HepG2 (cell line): ENCODE data around the gene NFATC2. TPM values are rescaled to one million over a fixed set of nuclear protein-coding genes. Genes with fewer than 3 reads are reported as not detected.

Source experiments
- ATAC-seq: fragments of 200-7000 bp; cut with Tn5 transposase; 3 replicates; pipeline ENCODE4 v1.9.1; 2020; ENCODE audit warnings: mild to moderate bottlenecking, moderate library complexity
- BruUV-seq: library from RNA; stranded (reverse); fragments of 400-500 nt; replicated peaks from 2 replicates; lab custom pipeline; 2021; lab: Mats Ljungman, UMichigan
- CTCF ChIA-PET: fragments of 300-600 bp; formaldehyde crosslinking; extraction: SDS; loops from one replicate; lab custom pipeline; 2021; ENCODE audit warnings: low total read pairs, inconsistent platforms, low intra/inter-chr PET ratio; lab: Yijun Ruan, JAX
- POLR2A ChIA-PET: fragments of 350-600 bp; sonication (Branson Sonifier 250); formaldehyde crosslinking; loops from one replicate; lab custom pipeline; 2020; ENCODE audit warnings: antibody characterized with exemption, inconsistent platforms; lab: Yijun Ruan, JAX
- DNase-seq: peaks from one replicate; pipeline ENCODE4 v3.0.0-alpha.2; 2015; ENCODE audit warnings: low spot score
- FAIRE-seq: peaks from 3 replicates; lab custom pipeline; 2011; peaks lifted over from hg19 to GRCh38; lab: Jason Lieb, UNC
- H2AFZ ChIP-seq: one replicate; pipeline ENCODE4 v1.6.1; 2011; ENCODE audit warnings: low read length, inconsistent platforms
- H3K27ac ChIP-seq: fragments of 300-600 bp; 3 replicates; pipeline ENCODE4 v1.8.0; 2011; ENCODE audit warnings: mixed run types, mild to moderate bottlenecking, mixed read lengths, low read length, inconsistent platforms; ENCODE audit not compliant: insufficient read depth; ENCODE audit errors: extremely low read length
- H3K27me3 ChIP-seq, 2 experiments: fragments of 200-600 bp in 1 of 2; 2 replicates in 1 of 2; 3 replicates in 1 of 2; pipeline versions ENCODE4 v1.6.0 to v1.8.0; 2011; ENCODE audit warnings: low read length in 2 of 2, mild to moderate bottlenecking in 2 of 2, moderate library complexity in 2 of 2, inconsistent platforms in 1 of 2; ENCODE audit not compliant: insufficient read depth in 2 of 2, control insufficient read depth in 1 of 2
- H3K36me3 ChIP-seq, 2 experiments: fragments of 200-600 bp in 1 of 2; replicated peaks in 1 of 2; 2 replicates in 1 of 2; 3 replicates in 1 of 2; pipeline versions ENCODE4 v1.5.1 to v1.8.0; 2011; ENCODE audit warnings: low read length in 2 of 2, inconsistent platforms in 1 of 2; ENCODE audit not compliant: insufficient read depth in 2 of 2, control insufficient read depth in 1 of 2
- H3K4me1 ChIP-seq: 2 replicates; pipeline ENCODE4 v1.5.1; 2012; ENCODE audit warnings: low read length, inconsistent platforms; ENCODE audit not compliant: insufficient read depth
- H3K4me2 ChIP-seq: 2 replicates; pipeline ENCODE4 v1.6.0; 2011; ENCODE audit warnings: low read depth, low read length, inconsistent platforms
- H3K4me3 ChIP-seq, 3 experiments: fragments of 200-600 bp in 1 of 3; sonication (generic), shearing (Covaris generic) in 1 of 3; replicated peaks in 1 of 3; 2 replicates each; pipeline ENCODE4 v1.5.1; 2011 to 2016; ENCODE audit warnings: low read length in 3 of 3, inconsistent platforms in 2 of 3, low read depth in 2 of 3, mild to moderate bottlenecking in 2 of 3, control low read depth in 1 of 3, mixed read lengths in 1 of 3; ENCODE audit not compliant: insufficient read depth in 1 of 3
- H3K79me2 ChIP-seq: one replicate; pipeline ENCODE4 v1.6.1; 2011; ENCODE audit warnings: low read length, inconsistent platforms; ENCODE audit not compliant: insufficient read depth
- H3K9ac ChIP-seq: 2 replicates; pipeline ENCODE4 v1.6.0; 2011; ENCODE audit warnings: mild to moderate bottlenecking, low read depth, low read length, inconsistent platforms; ENCODE audit not compliant: insufficient read depth
- H3K9me3 ChIP-seq: 2 replicates; pipeline ENCODE4 v1.5.1; 2012; ENCODE audit warnings: mild to moderate bottlenecking, low read length
- H4K20me1 ChIP-seq: 2 replicates; pipeline ENCODE4 v1.6.0; 2011; ENCODE audit warnings: inconsistent platforms, mild to moderate bottlenecking, low read length, moderate library complexity; ENCODE audit not compliant: insufficient read depth
- MTA1 ChIP-seq: sonication (generic); formaldehyde crosslinking; IDR thresholded peaks from 2 replicates; pipeline ENCODE4 v1.4.0; 2020; ENCODE audit warnings: missing genetic modification reagents, mild to moderate bottlenecking, borderline replicate concordance
- ZFAT ChIP-seq: sonication (generic); formaldehyde crosslinking; conservative IDR thresholded peaks from 2 replicates; pipeline ENCODE4 v1.8.1; 2023; ENCODE audit warnings: missing genetic modification reagents, inconsistent platforms
- ZNF350 ChIP-seq: sonication (generic); formaldehyde crosslinking; IDR thresholded peaks from 2 replicates; pipeline ENCODE4 v1.4.0; 2020; ENCODE audit warnings: mild to moderate bottlenecking, low read depth, missing genetic modification reagents, borderline replicate concordance
- ZNF484 ChIP-seq: sonication (generic); formaldehyde crosslinking; IDR thresholded peaks from 2 replicates; pipeline ENCODE4 v1.5.1; 2020; ENCODE audit warnings: mild to moderate bottlenecking, low read depth, missing genetic modification reagents, borderline replicate concordance
- ZNF552 ChIP-seq: sonication (generic); formaldehyde crosslinking; IDR thresholded peaks from 2 replicates; pipeline ENCODE4 v1.9.0; 2022; ENCODE audit warnings: missing genetic modification reagents, mild to moderate bottlenecking, borderline replicate concordance
- ZNF567 ChIP-seq: sonication (generic); formaldehyde crosslinking; IDR thresholded peaks from 2 replicates; pipeline ENCODE4 v1.8.1; 2023; ENCODE audit warnings: mild to moderate bottlenecking, missing genetic modification reagents, borderline replicate concordance
- ZNF619 ChIP-seq: sonication (generic); formaldehyde crosslinking; IDR thresholded peaks from 2 replicates; pipeline ENCODE4 v1.4.0; 2020; ENCODE audit warnings: mild to moderate bottlenecking, missing genetic modification reagents
- ZNF891 ChIP-seq: sonication (generic); formaldehyde crosslinking; IDR thresholded peaks from 2 replicates; pipeline ENCODE4 v1.5.0; 2020; ENCODE audit warnings: mild to moderate bottlenecking, missing genetic modification reagents
- ZSCAN25 ChIP-seq: sonication (generic); formaldehyde crosslinking; IDR thresholded peaks from 2 replicates; pipeline ENCODE4 v1.8.0; 2022; ENCODE audit warnings: mild to moderate bottlenecking, missing genetic modification reagents
- WGBS: methylation state at CpG from one replicate; pipeline ENCODE4 v1.1.6; 2017; ENCODE audit warnings: low lambda C conversion rate; 5-methylcytosine and 5-hydroxymethylcytosine counted together
- in situ Hi-C: cut with HindIII; loops from 2 replicates; pipeline ENCODE4 v1.10.0; 2017; ENCODE audit warnings: low pct_unique_long_range_greater_than_20kb; ENCODE audit not compliant: extremely low pct_ligation_motif_present
- intact Hi-C: fragments of 100-400 bp; cut with micrococcal nuclease; formaldehyde crosslinking; loops from one replicate; pipeline ENCODE4 v1.10.0; 2022; ENCODE audit not compliant: unreplicated experiment
- polyA plus RNA-seq, 8 experiments: library from polyadenylated mRNA; depleted of rRNA in 3 of 8; stranded (reverse) in 7 of 8; unstranded in 1 of 8; fragments of >200 nt; fragmentation: Illumina TruSeq in 4 of 8; extraction: Trizol in 4 of 8; gene quantifications; 2 replicates each; pipeline versions ENCODE4 v1.2.1 to v1.2.3, GENCODE V29; 2011 to 2016; ENCODE audit warnings: low read depth in 4 of 8, missing spikeins in 1 of 8, mixed read lengths in 1 of 8; ENCODE audit not compliant: insufficient read depth in 1 of 8
- total RNA-seq, 5 experiments: library from RNA; depleted of rRNA; stranded (reverse); fragments of >200 nt; fragmentation: Illumina TruSeq; extraction: Trizol; gene quantifications; 2 replicates each; pipeline ENCODE4 v1.2.3, GENCODE V29; 2016; ENCODE audit warnings: low read depth in 1 of 5
- TF ChIP-seq, protein P1 (sequence below), 2 experiments: sonication (generic) in 1 of 2; formaldehyde crosslinking in 1 of 2; IDR thresholded peaks; 2 replicates each; pipeline versions ENCODE4 v1.4.0 to v1.6.1; 2018 to 2020; ENCODE audit warnings: missing genetic modification reagents in 2 of 2, borderline replicate concordance in 1 of 2, low read depth in 1 of 2, mild to moderate bottlenecking in 1 of 2, missing biosample characterization in 1 of 2
- TF ChIP-seq, protein P2 (sequence below): sonication (generic); formaldehyde crosslinking; IDR thresholded peaks from 2 replicates; pipeline ENCODE4 v1.9.0; 2021; ENCODE audit warnings: missing genetic modification reagents, borderline replicate concordance
- TF ChIP-seq, protein P3 (sequence below): IDR thresholded peaks from 2 replicates; pipeline ENCODE4 v1.6.1; 2016

NFATC2 gene
- total and polyA plus RNA-seq, 2 of the 13 experiments (the other 11 are each of a cell fraction or from before 2014, with no cell fraction given) = 1.9 to 3.3 TPM

DNA sequence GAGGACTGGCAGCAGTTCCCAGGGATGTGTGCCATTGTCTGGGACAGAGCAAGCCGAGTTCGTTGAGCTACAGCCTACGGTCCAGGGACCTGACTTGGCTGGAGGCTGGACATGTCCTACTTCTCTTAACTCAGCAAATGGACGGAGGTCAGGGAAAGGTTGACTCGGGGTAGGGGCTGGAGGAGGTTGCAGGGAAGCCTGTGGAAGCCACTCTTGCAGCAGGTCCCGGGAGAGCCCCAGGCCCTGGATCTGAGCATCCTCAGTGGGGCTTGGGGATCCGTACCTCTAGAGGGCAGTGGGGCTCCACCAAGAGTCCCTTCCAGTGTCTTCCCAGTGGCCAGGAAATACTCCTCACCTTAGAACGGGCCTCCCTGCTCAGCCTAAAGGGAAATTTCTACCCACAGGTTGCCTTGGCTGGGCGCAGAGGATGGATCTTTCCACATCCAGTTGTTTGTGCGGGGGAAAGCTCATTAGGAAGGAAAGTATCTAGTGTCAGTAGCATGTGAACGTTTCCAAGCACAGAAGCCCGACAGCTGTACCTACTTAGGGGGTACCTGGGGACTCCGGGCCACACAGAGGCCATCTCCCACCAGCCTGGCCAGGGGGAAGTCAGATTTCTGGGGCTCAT lies 170.2 kb downstream of the NFATC2 start (continued):
- TF ChIP-seq ZNF567 (CRISPR knock-in tag) (0 out of 2 replicates have a peak, but pooled peaks have one; percentile 74), ZNF619 (CRISPR knock-in tag) (peak; percentile 85), MTA1 (CRISPR knock-in tag) (0 out of 2 replicates have a peak, but pooled peaks have one; percentile 22), ZNF891 (CRISPR knock-in tag) (peak; percentile 36; the same call in 1 of the 2 replicates)
- TF ChIP-seq, protein P1, sequence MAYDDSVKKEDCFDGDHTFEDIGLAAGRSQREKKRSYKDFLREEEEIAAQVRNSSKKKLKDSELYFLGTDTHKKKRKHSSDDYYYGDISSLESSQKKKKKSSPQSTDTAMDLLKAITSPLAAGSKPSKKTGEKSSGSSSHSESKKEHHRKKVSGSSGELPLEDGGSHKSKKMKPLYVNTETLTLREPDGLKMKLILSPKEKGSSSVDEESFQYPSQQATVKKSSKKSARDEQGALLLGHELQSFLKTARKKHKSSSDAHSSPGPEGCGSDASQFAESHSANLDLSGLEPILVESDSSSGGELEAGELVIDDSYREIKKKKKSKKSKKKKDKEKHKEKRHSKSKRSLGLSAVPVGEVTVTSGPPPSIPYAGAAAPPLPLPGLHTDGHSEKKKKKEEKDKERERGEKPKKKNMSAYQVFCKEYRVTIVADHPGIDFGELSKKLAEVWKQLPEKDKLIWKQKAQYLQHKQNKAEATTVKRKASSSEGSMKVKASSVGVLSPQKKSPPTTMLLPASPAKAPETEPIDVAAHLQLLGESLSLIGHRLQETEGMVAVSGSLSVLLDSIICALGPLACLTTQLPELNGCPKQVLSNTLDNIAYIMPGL (CRISPR knock-in tag; IDR thresholded peaks at IDR 0.05; ENCODE audit: borderline replicate concordance in 1 of 2, low read depth in 1 of 2) = peak; percentile 42 to 54; a peak in 1 of 4 replicates

DNA sequence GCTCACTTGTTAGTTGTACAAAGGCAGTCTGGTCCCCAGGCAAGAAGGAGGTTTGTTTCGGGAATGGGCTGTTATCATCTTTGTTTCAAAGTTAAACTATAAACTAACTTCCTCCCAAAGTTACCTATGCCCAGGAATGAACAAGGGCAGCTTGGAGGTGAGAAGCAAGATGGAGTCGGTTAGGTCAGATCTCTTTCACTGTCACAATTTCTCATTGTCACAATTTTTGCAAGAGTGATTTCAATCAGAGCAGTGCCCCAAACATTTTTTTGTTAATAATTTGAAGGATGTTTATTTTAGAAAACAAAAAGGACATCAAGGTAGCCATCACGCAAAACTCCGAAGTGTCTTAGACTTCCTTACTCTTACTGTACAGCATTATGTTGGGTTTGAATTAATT lies 170.8 kb downstream of the NFATC2 start:
- TF ChIP-seq ZNF484 (CRISPR knock-in tag) = no peak
- TF ChIP-seq ZNF350 (CRISPR knock-in tag) = no peak
- TF ChIP-seq ZSCAN25 = no peak
- no peak for TF ChIP-seq ZNF552 (CRISPR knock-in tag)
- TF ChIP-seq, protein P2, sequence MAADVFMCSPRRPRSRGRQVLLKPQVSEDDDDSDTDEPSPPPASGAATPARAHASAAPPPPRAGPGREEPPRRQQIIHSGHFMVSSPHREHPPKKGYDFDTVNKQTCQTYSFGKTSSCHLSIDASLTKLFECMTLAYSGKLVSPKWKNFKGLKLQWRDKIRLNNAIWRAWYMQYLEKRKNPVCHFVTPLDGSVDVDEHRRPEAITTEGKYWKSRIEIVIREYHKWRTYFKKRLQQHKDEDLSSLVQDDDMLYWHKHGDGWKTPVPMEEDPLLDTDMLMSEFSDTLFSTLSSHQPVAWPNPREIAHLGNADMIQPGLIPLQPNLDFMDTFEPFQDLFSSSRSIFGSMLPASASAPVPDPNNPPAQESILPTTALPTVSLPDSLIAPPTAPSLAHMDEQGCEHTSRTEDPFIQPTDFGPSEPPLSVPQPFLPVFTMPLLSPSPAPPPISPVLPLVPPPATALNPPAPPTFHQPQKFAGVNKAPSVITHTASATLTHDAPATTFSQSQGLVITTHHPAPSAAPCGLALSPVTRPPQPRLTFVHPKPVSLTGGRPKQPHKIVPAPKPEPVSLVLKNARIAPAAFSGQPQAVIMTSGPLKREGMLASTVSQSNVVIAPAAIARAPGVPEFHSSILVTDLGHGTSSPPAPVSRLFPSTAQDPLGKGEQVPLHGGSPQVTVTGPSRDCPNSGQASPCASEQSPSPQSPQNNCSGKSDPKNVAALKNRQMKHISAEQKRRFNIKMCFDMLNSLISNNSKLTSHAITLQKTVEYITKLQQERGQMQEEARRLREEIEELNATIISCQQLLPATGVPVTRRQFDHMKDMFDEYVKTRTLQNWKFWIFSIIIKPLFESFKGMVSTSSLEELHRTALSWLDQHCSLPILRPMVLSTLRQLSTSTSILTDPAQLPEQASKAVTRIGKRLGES = no peak
- TF ChIP-seq ZFAT (CRISPR knock-in tag) = no peak
- TF ChIP-seq, protein P3, sequence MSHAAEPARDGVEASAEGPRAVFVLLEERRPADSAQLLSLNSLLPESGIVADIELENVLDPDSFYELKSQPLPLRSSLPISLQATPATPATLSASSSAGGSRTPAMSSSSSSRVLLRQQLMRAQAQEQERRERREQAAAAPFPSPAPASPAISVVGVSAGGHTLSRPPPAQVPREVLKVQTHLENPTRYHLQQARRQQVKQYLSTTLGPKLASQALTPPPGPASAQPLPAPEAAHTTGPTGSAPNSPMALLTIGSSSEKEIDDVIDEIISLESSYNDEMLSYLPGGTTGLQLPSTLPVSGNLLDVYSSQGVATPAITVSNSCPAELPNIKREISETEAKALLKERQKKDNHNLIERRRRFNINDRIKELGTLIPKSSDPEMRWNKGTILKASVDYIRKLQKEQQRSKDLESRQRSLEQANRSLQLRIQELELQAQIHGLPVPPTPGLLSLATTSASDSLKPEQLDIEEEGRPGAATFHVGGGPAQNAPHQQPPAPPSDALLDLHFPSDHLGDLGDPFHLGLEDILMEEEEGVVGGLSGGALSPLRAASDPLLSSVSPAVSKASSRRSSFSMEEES (CRISPR knock-in tag) = no peak
- in situ Hi-C loops = loop anchor here (5.0 kb wide), 2 partner anchors 221 to 711 kb away; no protein-coding TSS in a partner anchor
- BruUV-seq = no TSS peak
- H2AFZ ChIP-seq = no peak overlapping the region
- peaks cover 0 to 38% of the 10 kb centered on the region in 2 experiments; a peak in 3 of 5 replicates for H3K27me3 ChIP-seq
- H3K79me2 ChIP-seq = no peaks in the 10 kb centered on the region
- H3K4me3 ChIP-seq = no peak overlapping the region
- intact Hi-C loops = loop anchor here (1.0 to 5.0 kb wide), 6 partner anchors 224 to 779 kb away; no protein-coding TSS in a partner anchor
- ChIA-PET POLR2A (no interaction called here), CTCF (interaction anchor here (1.2 to 2.2 kb wide), 3 partner anchors 223 to 254 kb away, joined by 5 to 43 read pairs (median 33); no protein-coding TSS in a partner anchor)
- DNase-seq = no peak
- no peaks in the 10 kb centered on the region for H3K36me3 ChIP-seq
- WGBS = 66% methylated on average over 4 of the region's 4 CpGs
- H3K27ac ChIP-seq = no peak overlapping the region
- ATAC-seq = no peak
- no peak overlapping the region for H3K4me2 ChIP-seq
- FAIRE-seq = no peak
- no peaks in the 10 kb centered on the region for H4K20me1 ChIP-seq
- H3K4me1 ChIP-seq = no peaks in the 10 kb centered on the region
- H3K9ac ChIP-seq = no peak overlapping the region
- no peaks in the 10 kb centered on the region for H3K9me3 ChIP-seq
